ENCODE measurements around the gene COL5A1.

COL5A1 gene

DNA sequence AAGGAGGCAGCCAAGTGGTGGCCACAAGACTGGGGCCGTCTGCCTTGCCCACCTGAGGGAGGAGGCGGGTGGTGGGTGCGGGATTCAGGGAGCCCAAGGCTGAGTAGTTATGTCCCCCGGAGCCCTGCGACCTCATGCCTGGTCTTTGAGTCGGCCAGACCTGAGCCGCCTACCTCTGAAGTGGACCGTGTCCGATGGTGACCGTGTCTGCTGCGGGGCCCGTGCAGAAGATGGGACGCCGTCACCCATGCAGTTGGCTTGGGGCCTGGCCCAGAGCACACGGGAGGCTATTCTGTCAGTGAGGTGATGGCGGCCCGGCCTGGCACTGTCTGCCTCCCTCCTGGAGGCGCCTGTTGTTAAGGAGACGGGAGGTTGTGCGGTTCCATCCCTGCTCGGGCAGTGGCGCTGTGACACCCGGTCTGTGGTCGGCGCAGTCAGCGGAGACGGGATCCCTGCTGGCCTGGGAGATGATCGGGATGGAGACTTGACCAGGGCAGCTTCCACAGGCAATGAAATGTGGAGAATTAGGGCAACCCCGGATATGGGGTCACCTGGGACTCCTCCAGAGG, 176.5 kb downstream of the COL5A1 start:
- no peak for DNase-seq
- CTCF ChIA-PET, result no interaction called here
- Histone ChIP-seq H3K27me3 (replicated peaks in 2 of 5; ENCODE audit: control insufficient read depth in 4 of 5, insufficient read depth in 5 of 5, low read length in 4 of 5) (no peaks in the 10 kb centered on the region), H3K4me3 (ENCODE audit: control insufficient read depth in 1 of 7, extremely low read depth in 1 of 7, insufficient read depth in 4 of 7, low read depth in 2 of 7, low read length in 6 of 7) (no peak overlapping the region), H3K4me1 (ENCODE audit: control extremely low read depth in 1 of 4, control insufficient read depth in 4 of 4, insufficient read depth in 4 of 4, low read length in 3 of 4) (no peaks in the 10 kb centered on the region), H3K36me3 (ENCODE audit: control insufficient read depth in 4 of 4, insufficient read depth in 4 of 4, low read length in 3 of 4) (peaks cover 0 to 39% (median 5%) of the 10 kb centered on the region in 4 experiments), H3K9me3 (ENCODE audit: control extremely low read depth in 1 of 5, control insufficient read depth in 4 of 5, insufficient read depth in 2 of 5, low read depth in 1 of 5, low read length in 4 of 5) (no peaks in the 10 kb centered on the region), H3K27ac (ENCODE audit: insufficient read depth in 1 of 2, low read depth in 1 of 2, low read length in 2 of 2, poor library complexity in 1 of 2, severe bottlenecking in 2 of 2) (no peak overlapping the region)
- WGBS (ENCODE audit: insufficient coverage), result 97% methylated on average over 29 of the region's 29 CpGs
- POLR2A ChIA-PET, result no interaction called here

GRCh38 chr9:134818591-134818990, 177.0 kb downstream of the COL5A1 start:
- H3K4me1 ChIP-seq (ENCODE audit: control extremely low read depth in 1 of 4, control insufficient read depth in 4 of 4, insufficient read depth in 4 of 4, low read length in 3 of 4), result no peaks in the 10 kb centered on the region
- H3K9me3 ChIP-seq (ENCODE audit: control extremely low read depth in 1 of 5, control insufficient read depth in 4 of 5, insufficient read depth in 2 of 5, low read depth in 1 of 5, low read length in 4 of 5), result no peaks in the 10 kb centered on the region
- no peaks in the 10 kb centered on the region for H3K27me3 ChIP-seq (replicated peaks in 2 of 5; ENCODE audit: control insufficient read depth in 4 of 5, insufficient read depth in 5 of 5, low read length in 4 of 5)
- WGBS (ENCODE audit: insufficient coverage), result 98% methylated on average over 15 of the region's 16 CpGs
- peaks cover 0 to 38% (median 7%) of the 10 kb centered on the region in 4 experiments for H3K36me3 ChIP-seq (ENCODE audit: control insufficient read depth in 4 of 4, insufficient read depth in 4 of 4, low read length in 3 of 4)
- DNase-seq, result no peak
- no peak overlapping the region for H3K4me3 ChIP-seq (ENCODE audit: control insufficient read depth in 1 of 7, extremely low read depth in 1 of 7, insufficient read depth in 4 of 7, low read depth in 2 of 7, low read length in 6 of 7)
- ChIA-PET POLR2A (no interaction called here), CTCF (no interaction called here)
- H3K27ac ChIP-seq (ENCODE audit: insufficient read depth in 1 of 2, low read depth in 1 of 2, low read length in 2 of 2, poor library complexity in 1 of 2, severe bottlenecking in 2 of 2), result no peak overlapping the region

GRCh38 chr9:134820901-134821300, 179.3 kb downstream of the COL5A1 start:
- 99% methylated on average over 8 of the region's 13 CpGs for WGBS (ENCODE audit: insufficient coverage)
- no peaks in the 10 kb centered on the region for H3K9me3 ChIP-seq (ENCODE audit: control extremely low read depth in 1 of 5, control insufficient read depth in 4 of 5, insufficient read depth in 2 of 5, low read depth in 1 of 5, low read length in 4 of 5)
- CTCF ChIA-PET, result no interaction called here
- POLR2A ChIA-PET, result no interaction called here
- H3K4me1 ChIP-seq (ENCODE audit: control extremely low read depth in 1 of 4, control insufficient read depth in 4 of 4, insufficient read depth in 4 of 4, low read length in 3 of 4), result no peaks in the 10 kb centered on the region
- no peaks in the 10 kb centered on the region for H3K27me3 ChIP-seq (replicated peaks in 2 of 5; ENCODE audit: control insufficient read depth in 4 of 5, insufficient read depth in 5 of 5, low read length in 4 of 5)
- no peak overlapping the region for H3K27ac ChIP-seq (ENCODE audit: insufficient read depth in 1 of 2, low read depth in 1 of 2, low read length in 2 of 2, poor library complexity in 1 of 2, severe bottlenecking in 2 of 2)
- DNase-seq, result no peak
- H3K4me3 ChIP-seq (ENCODE audit: control insufficient read depth in 1 of 7, extremely low read depth in 1 of 7, insufficient read depth in 4 of 7, low read depth in 2 of 7, low read length in 6 of 7), result no peak overlapping the region
- H3K36me3 ChIP-seq (ENCODE audit: control insufficient read depth in 4 of 4, insufficient read depth in 4 of 4, low read length in 3 of 4), result peaks cover 0 to 40% (median 9%) of the 10 kb centered on the region in 4 experiments

DNA sequence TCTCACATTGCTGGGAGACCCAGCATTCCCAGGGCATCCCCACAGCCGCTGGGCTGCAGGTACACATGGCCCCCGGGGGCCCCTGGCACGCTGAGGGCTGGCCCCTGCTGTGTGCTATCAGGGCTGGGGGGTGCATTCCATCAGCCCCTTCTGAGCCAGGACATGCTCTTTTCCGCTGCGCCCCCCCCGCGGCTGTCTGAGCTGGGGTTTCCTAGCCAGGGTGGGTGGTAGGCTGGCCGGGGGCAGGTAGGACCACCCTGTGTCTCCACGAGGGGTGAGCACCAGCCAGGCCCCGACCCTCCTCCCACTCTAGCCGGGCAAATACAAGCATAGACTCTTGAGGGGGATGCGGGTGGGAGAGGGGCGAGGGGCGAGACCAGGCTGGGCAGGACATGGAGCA, 180.9 kb downstream of the COL5A1 start:
- no peaks in the 10 kb centered on the region for H3K27me3 ChIP-seq (replicated peaks in 2 of 5; ENCODE audit: control insufficient read depth in 4 of 5, insufficient read depth in 5 of 5, low read length in 4 of 5)
- no peaks in the 10 kb centered on the region for H3K9me3 ChIP-seq (ENCODE audit: control extremely low read depth in 1 of 5, control insufficient read depth in 4 of 5, insufficient read depth in 2 of 5, low read depth in 1 of 5, low read length in 4 of 5)
- DNase-seq, result no peak
- ChIA-PET CTCF (no interaction called here), POLR2A (no interaction called here)
- no peaks in the 10 kb centered on the region for H3K4me1 ChIP-seq (ENCODE audit: control extremely low read depth in 1 of 4, control insufficient read depth in 4 of 4, insufficient read depth in 4 of 4, low read length in 3 of 4)
- peaks cover 0 to 31% (median 9%) of the 10 kb centered on the region in 4 experiments for H3K36me3 ChIP-seq (ENCODE audit: control insufficient read depth in 4 of 4, insufficient read depth in 4 of 4, low read length in 3 of 4)
- H3K4me3 ChIP-seq (ENCODE audit: control insufficient read depth in 1 of 7, extremely low read depth in 1 of 7, insufficient read depth in 4 of 7, low read depth in 2 of 7, low read length in 6 of 7), result no peak overlapping the region
- H3K27ac ChIP-seq (ENCODE audit: insufficient read depth in 1 of 2, low read depth in 1 of 2, low read length in 2 of 2, poor library complexity in 1 of 2, severe bottlenecking in 2 of 2), result no peak overlapping the region
- 96% methylated on average over 8 of the region's 14 CpGs for WGBS (ENCODE audit: insufficient coverage)

DNA sequence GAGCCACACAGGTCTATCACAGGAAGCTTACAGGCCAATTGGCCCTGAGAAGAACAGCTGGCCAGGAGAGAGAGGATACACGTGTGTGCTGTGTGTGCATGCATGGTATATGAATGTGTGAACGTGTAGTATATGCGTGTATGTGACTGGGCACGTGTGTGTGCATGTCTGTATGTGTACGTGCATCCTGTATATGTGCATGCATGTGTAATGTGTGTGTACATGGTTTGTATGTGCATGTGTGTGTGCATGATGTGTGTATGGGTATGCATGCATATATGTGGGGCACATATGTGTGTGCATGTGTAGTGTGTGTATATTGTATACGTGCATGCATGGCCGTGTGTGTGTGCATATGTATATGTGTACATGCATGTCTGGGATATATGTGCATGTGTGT, 182.0 kb downstream of the COL5A1 start:
- 95% methylated on average over 7 of the region's 7 CpGs for WGBS (ENCODE audit: insufficient coverage)

DNA sequence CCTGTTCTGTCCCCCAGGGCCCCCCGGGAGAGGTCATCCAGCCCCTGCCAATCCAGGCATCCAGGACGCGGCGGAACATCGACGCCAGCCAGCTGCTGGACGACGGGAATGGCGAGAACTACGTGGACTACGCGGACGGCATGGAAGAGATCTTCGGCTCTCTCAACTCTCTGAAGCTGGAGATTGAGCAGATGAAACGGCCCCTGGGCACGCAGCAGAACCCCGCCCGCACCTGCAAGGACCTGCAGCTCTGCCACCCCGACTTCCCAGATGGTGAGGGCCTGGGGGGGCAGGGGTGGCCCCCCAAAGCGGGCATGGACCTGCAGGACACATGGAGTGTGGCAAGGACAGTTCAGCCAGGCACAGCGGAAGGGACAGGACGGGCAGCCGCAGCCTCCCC, 183.0 kb downstream of the COL5A1 start:
- DNase-seq, result no peak
- ChIA-PET CTCF (no interaction called here), POLR2A (no interaction called here)
- WGBS (ENCODE audit: insufficient coverage), result 98% methylated on average over 22 of the region's 23 CpGs
- peaks cover 0 to 40% (median 9%) of the 10 kb centered on the region in 4 experiments for H3K36me3 ChIP-seq (ENCODE audit: control insufficient read depth in 4 of 4, insufficient read depth in 4 of 4, low read length in 3 of 4)
- no peak overlapping the region for H3K27ac ChIP-seq (ENCODE audit: insufficient read depth in 1 of 2, low read depth in 1 of 2, low read length in 2 of 2, poor library complexity in 1 of 2, severe bottlenecking in 2 of 2)
- no peaks in the 10 kb centered on the region for H3K4me1 ChIP-seq (ENCODE audit: control extremely low read depth in 1 of 4, control insufficient read depth in 4 of 4, insufficient read depth in 4 of 4, low read length in 3 of 4)
- H3K9me3 ChIP-seq (ENCODE audit: control extremely low read depth in 1 of 5, control insufficient read depth in 4 of 5, insufficient read depth in 2 of 5, low read depth in 1 of 5, low read length in 4 of 5), result no peaks in the 10 kb centered on the region
- H3K27me3 ChIP-seq (replicated peaks in 2 of 5; ENCODE audit: control insufficient read depth in 4 of 5, insufficient read depth in 5 of 5, low read length in 4 of 5), result no peaks in the 10 kb centered on the region
- H3K4me3 ChIP-seq (ENCODE audit: control insufficient read depth in 1 of 7, extremely low read depth in 1 of 7, insufficient read depth in 4 of 7, low read depth in 2 of 7, low read length in 6 of 7), result no peak overlapping the region

More for the DNA sequence above, 182.0 kb downstream of the COL5A1 start:
- Histone ChIP-seq H3K27ac (ENCODE audit: insufficient read depth in 1 of 2, low read depth in 1 of 2, low read length in 2 of 2, poor library complexity in 1 of 2, severe bottlenecking in 2 of 2) (no peak overlapping the region), H3K36me3 (ENCODE audit: control insufficient read depth in 4 of 4, insufficient read depth in 4 of 4, low read length in 3 of 4) (peaks cover 0 to 36% (median 9%) of the 10 kb centered on the region in 4 experiments), H3K4me1 (ENCODE audit: control extremely low read depth in 1 of 4, control insufficient read depth in 4 of 4, insufficient read depth in 4 of 4, low read length in 3 of 4) (no peaks in the 10 kb centered on the region), H3K4me3 (ENCODE audit: control insufficient read depth in 1 of 7, extremely low read depth in 1 of 7, insufficient read depth in 4 of 7, low read depth in 2 of 7, low read length in 6 of 7) (no peak overlapping the region), H3K9me3 (ENCODE audit: control extremely low read depth in 1 of 5, control insufficient read depth in 4 of 5, insufficient read depth in 2 of 5, low read depth in 1 of 5, low read length in 4 of 5) (no peaks in the 10 kb centered on the region), H3K27me3 (replicated peaks in 2 of 5; ENCODE audit: control insufficient read depth in 4 of 5, insufficient read depth in 5 of 5, low read length in 4 of 5) (no peaks in the 10 kb centered on the region)
- ChIA-PET POLR2A (no interaction called here), CTCF (no interaction called here)
- no peak for DNase-seq

GRCh38 chr9:134825025-134825424, 183.4 kb downstream of the COL5A1 start:
- CTCF ChIA-PET, result no interaction called here
- 84% methylated on average over 9 of the region's 10 CpGs for WGBS (ENCODE audit: insufficient coverage)
- no peak for DNase-seq
- Histone ChIP-seq H3K9me3 (ENCODE audit: control extremely low read depth in 1 of 5, control insufficient read depth in 4 of 5, insufficient read depth in 2 of 5, low read depth in 1 of 5, low read length in 4 of 5) (no peaks in the 10 kb centered on the region), H3K36me3 (ENCODE audit: control insufficient read depth in 4 of 4, insufficient read depth in 4 of 4, low read length in 3 of 4) (peaks cover 0 to 36% (median 9%) of the 10 kb centered on the region in 4 experiments), H3K4me3 (ENCODE audit: control insufficient read depth in 1 of 7, extremely low read depth in 1 of 7, insufficient read depth in 4 of 7, low read depth in 2 of 7, low read length in 6 of 7) (no peak overlapping the region), H3K27ac (ENCODE audit: insufficient read depth in 1 of 2, low read depth in 1 of 2, low read length in 2 of 2, poor library complexity in 1 of 2, severe bottlenecking in 2 of 2) (no peak overlapping the region), H3K4me1 (ENCODE audit: control extremely low read depth in 1 of 4, control insufficient read depth in 4 of 4, insufficient read depth in 4 of 4, low read length in 3 of 4) (no peaks in the 10 kb centered on the region), H3K27me3 (replicated peaks in 2 of 5; ENCODE audit: control insufficient read depth in 4 of 5, insufficient read depth in 5 of 5, low read length in 4 of 5) (no peaks in the 10 kb centered on the region)
- POLR2A ChIA-PET, result no interaction called here

Data from common myeloid progenitor, CD34-positive (primary cell).